HG03135 (cell line): ENCODE measurements around the gene SLC22A14.
"Not testable (repeated sequence)": the region's sequence is repeated elsewhere in the genome, so short reads cannot be mapped to it uniquely, and the experiment has no call there.

ENCODE experiments used
- ATAC-seq: cut with Tn5 transposase; IDR thresholded peaks from one replicate; pipeline ENCODE4 v1.9.1; 2021; ENCODE audit warnings: mild to moderate bottlenecking, moderate library complexity; ENCODE audit not compliant: unreplicated experiment

SLC22A14 gene

GRCh38 chr3:38268522-38268921 is 13.6 kb upstream of the SLC22A14 start:
- no peak for ATAC-seq

- ATAC-seq, result no peak
These were observed 11.5 kb upstream of the SLC22A14 start for GRCh38 chr3:38270606-38271005.

DNA sequence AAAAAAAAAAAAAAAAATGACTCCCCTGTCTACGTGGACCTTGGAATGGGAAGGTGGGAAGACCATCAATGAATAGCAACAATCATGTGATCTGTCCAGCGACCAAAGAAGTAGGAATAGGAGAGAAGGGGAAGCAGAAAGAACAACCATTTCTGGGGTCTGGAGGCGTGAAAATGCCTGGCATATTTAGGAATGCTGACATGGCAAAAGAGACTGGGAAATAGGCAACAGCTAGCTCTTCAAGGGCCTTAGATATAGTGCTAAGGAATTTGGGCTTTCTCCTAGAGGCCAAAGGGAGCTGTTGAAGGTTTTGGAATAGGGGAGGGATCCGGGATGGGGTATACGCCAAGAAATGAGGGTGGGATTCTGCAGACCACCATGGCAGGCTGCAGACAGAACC is 10.5 kb upstream of the SLC22A14 start:
- no peak for ATAC-seq

DNA sequence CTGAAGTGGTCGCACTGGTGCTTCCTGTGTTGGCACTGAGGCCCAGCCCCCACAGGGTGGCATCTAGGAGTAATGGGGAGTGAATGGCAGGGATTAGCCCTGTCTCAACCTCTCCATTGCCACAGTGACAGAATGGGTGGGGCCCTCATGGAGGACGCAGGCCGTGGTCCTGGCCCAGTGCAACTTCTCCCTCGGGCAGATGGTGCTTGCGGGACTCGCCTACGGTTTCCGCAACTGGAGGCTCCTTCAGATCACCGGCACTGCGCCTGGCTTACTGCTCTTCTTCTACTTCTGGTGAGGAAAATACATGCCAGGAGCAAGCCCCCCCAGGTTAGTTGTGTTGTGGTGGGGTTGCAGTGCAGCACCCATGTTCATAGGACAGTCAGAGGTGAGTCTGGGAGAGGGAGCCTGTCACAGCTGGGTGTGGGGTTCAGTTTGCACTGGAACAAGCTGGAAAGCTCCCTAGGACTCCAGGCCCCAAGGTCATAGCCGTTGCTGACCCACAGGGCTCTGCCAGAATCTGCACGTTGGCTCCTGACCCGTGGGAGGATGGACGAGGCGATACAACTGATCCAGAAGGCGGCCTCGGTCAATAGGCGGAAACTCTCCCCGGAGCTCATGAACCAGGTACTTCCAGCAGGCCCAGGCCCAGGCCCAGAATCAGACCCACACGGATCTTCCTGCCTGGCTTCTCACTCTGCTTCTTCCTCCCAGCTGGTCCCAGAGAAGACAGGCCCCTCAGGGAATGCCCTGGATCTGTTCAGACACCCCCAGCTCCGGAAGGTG is 7.0 kb upstream of the SLC22A14 start:
- ATAC-seq, result no peak

DNA sequence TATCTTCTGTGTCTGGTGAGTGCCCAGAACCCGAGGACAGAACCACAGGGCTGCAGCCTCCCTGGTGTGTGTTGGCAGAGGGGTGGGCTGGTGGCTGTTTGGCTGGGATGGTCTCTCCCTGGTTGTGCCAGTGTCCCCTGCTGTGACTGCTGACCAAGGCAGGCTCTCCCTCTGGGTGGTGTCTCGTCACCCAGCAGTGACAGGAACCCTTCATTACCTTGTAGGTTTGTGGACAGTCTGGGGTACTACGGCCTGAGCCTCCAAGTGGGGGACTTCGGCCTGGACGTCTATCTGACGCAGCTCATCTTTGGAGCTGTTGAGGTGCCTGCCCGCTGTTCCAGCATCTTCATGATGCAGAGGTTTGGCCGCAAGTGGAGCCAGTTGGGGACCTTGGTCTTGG is 6.4 kb upstream of the SLC22A14 start:
- ATAC-seq, result no peak

DNA sequence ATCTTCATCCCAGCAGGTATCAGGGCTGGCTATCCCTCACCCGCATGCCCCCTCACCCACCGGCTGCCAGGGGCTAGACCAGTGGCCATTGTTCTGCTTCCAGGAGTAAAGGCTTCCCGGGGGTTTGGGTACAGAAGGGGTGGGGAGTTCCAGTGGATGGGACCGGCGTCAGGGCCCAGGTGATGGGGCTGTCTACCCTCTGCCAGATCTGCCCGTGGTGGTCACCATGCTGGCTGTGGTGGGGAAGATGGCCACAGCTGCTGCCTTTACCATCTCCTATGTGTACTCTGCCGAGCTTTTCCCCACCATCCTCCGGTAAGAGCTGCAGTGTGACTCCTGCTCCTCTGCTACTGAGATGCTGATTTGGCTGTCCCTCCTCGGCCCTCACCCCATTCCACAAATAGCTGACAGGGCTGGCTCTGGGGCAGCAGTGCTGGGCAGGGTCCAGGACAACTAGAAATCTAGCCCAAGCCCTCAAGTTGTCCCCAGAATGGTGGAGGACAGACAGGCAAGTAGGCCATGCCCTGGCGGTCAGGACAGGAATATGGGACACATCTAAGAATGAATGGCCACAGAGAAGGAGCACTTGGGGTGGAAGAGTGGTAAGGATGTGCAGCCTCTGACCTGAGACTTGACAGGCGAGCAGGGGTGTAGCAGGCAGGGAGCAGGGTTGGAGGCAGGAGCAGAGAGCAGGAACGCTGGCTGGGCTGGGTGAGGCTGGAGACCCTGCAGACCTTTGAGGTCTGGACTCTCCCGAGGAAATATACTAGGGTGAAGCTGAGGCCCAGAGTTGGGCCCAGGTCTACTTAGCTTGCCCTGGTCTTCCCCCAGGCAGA is 5.8 kb upstream of the SLC22A14 start:
- ATAC-seq, result no peak

DNA sequence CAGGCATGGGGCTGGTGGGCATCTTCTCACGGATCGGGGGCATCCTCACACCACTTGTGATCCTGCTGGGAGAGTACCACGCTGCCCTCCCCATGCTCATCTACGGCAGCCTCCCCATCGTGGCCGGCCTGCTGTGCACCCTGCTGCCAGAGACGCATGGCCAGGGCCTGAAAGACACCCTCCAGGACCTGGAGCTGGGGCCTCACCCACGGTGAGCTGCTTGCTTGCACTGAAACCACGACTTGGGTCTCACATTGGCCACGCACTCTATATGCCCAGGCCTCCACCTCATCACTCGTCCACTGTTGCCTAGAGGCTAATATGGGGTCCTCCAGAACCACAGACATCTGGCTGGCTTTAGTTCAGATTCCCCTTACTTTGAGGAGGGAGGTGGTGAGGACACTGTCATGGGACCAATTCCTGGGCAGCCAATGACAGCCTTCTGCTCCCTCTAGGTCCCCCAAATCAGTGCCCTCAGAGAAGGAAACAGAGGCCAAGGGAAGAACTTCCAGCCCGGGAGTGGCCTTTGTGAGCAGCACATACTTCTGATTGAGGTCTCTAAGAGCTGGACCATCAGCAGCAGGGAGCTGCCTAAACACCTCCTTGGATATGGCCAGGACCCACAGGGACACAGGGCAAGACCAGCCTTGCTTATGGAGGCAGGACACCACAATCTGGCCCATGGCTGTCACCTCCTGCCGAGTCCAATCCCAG is 5.0 kb upstream of the SLC22A14 start:
- no peak for ATAC-seq

- ATAC-seq, result no peak
These were observed 3.3 kb upstream of the SLC22A14 start for GRCh38 chr3:38278841-38279240.

DNA sequence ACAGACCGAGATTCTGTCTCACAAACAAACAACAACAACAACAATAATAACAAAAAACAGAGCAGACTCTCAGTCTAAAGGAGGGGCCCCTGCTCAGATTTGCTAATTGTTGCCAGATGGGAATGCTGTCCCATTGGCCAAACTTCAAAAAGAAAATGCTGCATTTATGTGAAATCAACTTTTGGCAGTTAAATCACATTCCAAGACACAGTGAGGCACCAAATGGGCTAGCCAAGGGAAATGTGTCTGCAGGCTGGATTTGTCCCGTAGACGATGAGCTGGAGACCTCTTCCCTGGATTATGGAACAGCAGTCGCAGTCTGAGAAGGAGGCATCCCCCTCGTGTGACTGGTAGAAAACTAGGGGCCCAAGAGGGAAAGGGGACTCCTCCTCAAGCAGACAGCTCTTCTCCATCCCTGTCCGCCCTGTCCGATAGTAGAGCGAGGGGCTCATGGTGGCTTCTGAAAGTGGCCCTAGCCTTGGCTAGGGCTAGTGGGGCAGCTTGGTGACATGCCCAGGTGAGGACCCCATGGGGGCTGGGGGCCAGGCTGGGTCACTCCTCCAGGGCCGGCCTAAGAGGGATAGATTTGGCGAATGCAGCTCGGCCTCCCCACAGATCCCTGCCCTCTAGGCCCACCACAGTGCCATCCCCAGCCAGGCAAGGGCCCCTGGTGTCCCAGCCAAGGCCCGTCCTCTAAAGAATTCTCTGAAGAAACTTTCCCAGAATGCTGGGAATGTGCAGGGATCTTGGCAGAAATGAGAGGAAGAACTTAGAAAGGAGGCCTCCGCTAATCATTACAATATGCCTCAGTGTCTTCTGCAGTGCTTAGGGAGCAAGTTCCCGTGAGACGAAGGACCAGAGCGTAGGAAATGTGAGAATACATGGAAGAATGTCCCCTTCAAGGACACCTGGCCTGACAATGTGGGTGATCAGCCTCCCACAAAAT is 2.0 kb downstream of the SLC22A14 start:
- ATAC-seq, result no peak

- ATAC-seq, result no peak
These were observed 2.7 kb downstream of the SLC22A14 start for GRCh38 chr3:38284756-38285150.

GRCh38 chr3:38289286-38290217 is 7.5 kb downstream of the SLC22A14 start:
- not testable (repeated sequence) for ATAC-seq

GRCh38 chr3:38297053-38297452 is 15.0 kb downstream of the SLC22A14 start:
- ATAC-seq, result not testable (repeated sequence)

DNA sequence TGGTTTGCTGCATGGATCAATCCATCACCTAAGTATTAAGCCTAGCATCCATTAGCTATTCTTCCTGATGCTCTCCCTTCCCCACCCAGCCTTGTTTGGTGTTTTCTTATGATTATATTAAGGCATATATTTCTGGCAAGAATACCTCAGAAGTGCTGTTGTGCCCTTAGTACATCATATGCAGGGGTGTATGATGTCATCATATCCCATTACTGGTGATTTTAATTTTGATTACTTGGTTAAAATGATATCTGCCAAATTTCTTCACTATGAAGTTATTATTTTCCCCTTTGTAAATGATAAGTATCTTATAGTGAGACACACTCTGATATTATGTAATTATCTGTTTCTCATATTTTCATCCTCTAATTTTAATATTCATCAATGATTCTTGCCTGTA is 15.4 kb downstream of the SLC22A14 start:
- no peak for ATAC-seq

DNA sequence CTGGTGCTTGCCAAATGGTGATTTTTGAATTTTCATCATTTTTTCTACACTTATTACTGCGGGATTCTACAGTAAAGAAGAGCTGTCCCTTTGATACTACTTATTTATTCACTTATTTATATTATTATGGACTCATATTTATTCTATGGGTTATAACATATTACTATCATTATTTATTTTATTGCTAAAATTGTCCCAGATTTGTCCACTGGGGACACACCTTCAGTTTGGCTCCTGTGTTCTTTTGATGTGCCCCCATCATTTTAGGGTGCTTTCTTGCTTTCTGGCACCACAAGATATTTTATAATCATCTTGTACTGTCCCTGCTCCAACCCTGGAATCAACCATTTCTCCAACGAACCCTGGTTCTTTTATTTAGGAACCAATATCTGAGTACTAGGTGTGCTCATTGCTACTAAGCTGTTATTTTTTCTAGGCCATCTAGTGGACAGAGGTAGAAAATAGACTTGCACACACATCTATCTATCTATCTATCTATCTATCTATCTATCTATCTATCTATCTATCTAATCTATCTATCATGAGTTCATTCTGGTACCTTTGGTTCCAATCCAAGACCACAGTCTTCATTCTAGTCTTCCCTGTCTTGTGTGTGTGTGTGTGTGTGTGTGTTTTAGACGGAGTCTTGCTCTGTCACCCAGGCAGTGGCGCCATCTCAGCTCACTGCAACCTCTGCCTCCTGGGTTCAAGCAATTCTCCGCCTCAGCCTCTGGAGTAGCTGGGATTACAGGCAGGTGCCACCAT is 16.0 kb downstream of the SLC22A14 start:
- no peak for ATAC-seq

GRCh38 chr3:38306941-38307340 is 24.8 kb downstream of the SLC22A14 start:
- ATAC-seq, result no peak

DNA sequence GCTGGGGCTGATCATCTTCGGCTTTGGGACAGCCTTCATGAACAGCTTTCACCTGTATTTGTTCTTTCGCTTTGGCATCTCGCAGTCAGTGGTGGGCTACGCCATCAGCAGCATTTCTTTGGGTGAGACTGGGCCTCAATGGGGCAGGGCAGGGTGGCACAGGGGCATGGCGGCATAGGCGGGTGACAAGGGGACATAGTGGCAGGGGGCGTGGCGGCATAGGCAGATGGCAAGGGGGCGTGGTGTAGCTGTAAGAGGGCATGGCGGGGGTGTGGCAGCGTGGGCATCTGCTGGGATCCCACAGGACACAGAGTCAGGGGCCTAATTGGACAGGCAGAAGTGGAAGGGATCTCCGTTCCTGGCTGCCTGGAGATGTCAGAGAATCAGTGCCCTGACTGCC is 25.5 kb downstream of the SLC22A14 start:
- no peak for ATAC-seq

DNA sequence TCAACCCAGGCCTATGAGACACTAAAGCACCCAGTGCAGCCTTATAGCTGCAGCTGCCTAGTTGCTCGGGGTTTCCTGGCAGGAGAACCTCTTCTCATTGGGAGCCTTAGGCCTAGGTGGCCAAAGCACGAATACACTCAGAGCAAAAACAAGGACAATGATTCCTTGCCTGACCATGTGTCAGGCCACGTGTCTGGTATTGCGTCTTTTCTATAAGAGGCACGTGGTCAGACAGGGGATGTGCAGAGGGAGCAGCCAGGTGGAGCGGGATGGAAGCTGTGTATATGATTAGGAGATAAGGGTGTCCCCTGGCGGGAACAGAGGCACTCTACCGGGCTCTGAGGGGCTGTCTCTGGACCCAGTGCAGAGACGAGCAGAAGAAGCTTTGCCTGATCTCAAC is 26.4 kb downstream of the SLC22A14 start:
- no peak for ATAC-seq

GRCh38 chr3:38311476-38311875 is 29.4 kb downstream of the SLC22A14 start:
- ATAC-seq, result no peak

GRCh38 chr3:38311941-38312340 is 29.8 kb downstream of the SLC22A14 start:
- ATAC-seq, result no peak
